Activated CD4-positive, CD25-positive, alpha-beta regulatory T cell treated with anti-CD3 and anti-CD28 coated beads, Interleukin-2, amount 50 U/mL, for 24 hours (primary cell): ENCODE measurements around the gene TAOK1.
"Not testable (repeated sequence)": the region's sequence is repeated elsewhere in the genome, so short reads cannot be mapped to it uniquely, and the experiment has no call there.

Experiments
- ATAC-seq, 2 donors: fragments of 150-1000 bp; cut with Tn5 transposase; one replicate each; pipeline ENCODE4 v1.10.0; 2021; ENCODE audit warnings: mild to moderate bottlenecking in 1 of 2, moderate library complexity in 1 of 2

The TAOK1 gene

GRCh38 chr17:29449865-29450671, 59.9 kb downstream of the TAOK1 start:
- ATAC-seq: no peak

DNA sequence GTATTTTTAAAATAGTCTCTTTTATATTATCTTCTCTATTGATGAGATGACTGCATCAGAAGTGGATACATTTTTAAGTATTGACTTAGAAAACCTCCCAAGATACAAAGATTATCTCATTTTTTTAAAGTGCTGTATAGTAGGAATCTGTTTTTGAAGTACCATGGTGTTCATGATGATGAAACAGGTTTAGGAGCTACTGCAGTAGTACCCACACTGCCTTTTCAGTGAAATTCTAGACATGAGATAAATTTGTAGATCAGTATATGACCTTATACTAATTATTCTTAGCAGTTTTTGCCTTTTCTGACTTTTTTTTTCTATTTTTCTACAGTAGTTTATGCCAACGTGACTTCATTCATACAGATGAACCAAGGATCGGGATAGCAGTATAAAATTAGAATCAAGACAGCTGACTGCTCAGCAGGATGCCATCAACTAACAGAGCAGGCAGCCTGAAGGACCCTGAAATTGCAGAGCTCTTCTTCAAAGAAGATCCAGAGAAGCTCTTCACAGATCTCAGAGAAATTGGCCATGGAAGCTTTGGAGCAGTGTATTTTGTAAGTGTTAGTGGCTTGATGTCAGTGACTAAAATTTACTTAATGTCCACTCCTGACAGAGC, 61.1 kb downstream of the TAOK1 start:
- ATAC-seq: no peak

- ATAC-seq: no peak
These were observed 67.9 kb downstream of the TAOK1 start for GRCh38 chr17:29458066-29458465.

DNA sequence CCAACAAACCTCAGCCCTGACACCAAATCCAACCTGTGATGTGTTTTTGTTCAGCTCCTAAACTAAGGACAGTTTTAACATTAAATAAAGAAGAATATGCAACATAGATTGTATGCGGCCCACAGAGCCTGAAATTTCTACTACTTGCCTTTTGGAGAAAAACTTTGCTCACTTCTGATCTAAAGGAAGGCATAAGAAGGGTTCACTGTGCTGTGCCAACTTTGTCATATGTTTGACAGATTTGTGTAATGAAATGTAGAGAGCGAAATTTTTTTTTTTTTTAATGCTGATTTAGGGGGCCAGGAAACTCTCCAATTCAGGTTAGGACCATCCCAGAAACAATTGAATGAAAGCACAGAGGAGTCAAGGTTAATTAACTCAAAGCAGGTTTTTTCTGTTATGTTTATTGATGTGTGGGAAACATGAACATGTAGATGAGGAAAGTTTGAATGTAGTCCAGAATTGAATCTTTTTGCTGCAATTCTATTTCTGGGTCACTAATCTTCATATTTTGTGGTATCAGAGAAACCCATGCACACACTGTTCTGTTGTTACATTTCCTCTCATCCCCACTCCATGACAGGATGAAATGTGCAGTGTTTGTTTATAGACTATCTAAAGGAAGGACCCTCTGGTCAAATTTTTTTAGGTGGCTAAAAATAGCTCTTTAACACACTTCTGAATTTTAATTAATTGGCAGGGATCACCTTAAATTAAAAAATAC, 71.5 kb downstream of the TAOK1 start:
- ATAC-seq: no peak

- no peak for ATAC-seq
These were observed 79.1 kb downstream of the TAOK1 start for GRCh38 chr17:29469276-29469675.

DNA sequence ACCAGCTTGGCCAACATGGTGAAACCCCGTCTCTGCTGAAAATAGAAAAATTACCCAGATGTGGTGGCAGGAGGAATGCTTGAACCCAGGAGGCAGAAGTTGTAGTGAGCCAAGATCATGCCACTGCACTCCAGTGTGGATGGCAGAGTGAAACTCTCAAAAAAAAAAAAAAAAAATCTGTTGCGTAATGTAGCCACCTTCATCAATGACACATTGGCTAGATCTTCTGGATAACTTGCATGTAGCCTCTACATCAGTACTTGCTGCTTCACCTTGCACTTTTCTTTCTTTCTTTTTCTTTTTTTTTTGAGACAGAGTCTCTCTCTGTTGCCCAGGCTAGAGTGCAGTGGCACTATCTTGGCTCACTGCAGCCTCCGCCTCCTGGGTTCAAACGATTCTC, 83.3 kb downstream of the TAOK1 start:
- not testable (repeated sequence) for ATAC-seq

DNA sequence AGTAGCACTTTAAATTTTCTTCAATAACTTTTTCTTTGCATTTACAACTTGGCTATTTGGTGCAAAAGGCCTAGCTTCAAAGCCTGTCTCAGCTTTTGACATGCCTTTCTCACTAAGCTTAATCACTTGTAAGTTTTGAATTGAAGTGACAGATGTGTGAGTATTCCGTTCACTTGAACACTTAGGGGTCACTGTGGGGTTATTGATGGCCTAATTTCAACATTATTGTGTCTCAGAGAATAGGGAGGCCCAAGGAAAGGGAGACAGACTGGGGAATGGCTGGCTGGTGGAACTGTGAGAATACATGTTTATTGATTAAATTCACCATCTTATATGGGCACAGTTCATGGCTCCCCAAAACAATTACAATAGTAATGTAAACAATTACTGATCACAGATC, 84.1 kb downstream of the TAOK1 start:
- ATAC-seq: no peak

DNA sequence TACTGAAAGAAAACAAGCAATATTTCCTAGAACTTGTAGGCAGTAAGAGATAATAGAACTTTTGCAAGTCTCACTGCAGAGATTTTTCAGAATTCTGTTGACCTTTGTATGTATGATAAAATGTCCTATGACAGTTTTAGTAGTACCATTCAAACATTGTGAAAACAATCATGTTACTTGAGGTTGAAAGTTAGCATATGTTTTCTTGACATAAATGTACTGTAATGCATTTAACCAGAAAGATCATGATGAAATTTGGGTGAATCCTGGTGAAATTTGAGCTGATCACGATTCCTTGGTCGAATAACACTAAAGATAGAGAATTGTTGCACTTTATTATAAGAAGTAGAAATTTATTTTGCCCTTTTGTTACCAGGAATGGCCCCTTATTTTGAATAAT, 85.7 kb downstream of the TAOK1 start:
- no peak for ATAC-seq

- not testable (repeated sequence) for ATAC-seq
These were observed 90.2 kb downstream of the TAOK1 start for GRCh38 chr17:29480249-29480928.

DNA sequence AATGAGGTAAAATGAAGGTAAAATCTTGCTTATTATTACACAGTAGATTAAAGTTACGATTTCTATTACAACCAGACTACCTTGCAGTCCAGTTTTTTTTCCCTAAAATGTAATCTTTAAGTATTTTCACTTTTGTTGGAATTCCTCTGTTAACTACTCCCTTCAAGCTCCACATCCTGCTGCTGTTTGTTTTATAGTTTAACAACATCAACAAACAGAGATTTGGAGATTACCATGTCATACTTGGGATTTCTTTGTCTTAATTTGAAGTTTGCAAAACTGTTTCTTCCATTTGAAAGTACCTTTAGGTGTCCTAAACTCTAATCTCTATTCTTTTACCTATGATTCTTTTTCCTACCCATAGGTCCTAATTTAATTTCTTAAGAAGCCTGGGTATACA, 93.3 kb downstream of the TAOK1 start:
- ATAC-seq: no peak

DNA sequence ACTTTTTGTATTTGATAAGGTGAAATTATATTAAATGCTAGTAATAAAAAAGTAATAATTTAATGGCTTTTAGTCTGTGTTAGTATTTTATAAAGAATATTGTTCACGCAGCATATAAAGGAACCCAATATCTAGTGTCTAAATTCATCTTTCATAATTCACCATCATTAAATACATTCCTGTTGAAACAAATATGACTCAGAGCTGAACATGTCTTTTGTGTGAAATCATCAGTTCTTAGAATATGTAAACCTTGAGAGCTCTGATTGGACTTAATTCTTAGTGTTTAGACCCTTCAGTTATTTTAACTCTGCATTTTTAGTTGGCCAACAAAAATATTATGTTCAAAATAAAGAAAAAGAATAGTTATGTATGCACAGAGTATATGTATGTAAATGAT, 104.8 kb downstream of the TAOK1 start:
- ATAC-seq: no peak

GRCh38 chr17:29504711-29505110, 114.5 kb downstream of the TAOK1 start:
- ATAC-seq: no peak

GRCh38 chr17:29505836-29506235, 115.7 kb downstream of the TAOK1 start:
- ATAC-seq: no peak

- ATAC-seq: no peak
These were observed 120.8 kb downstream of the TAOK1 start for GRCh38 chr17:29510953-29511352.

DNA sequence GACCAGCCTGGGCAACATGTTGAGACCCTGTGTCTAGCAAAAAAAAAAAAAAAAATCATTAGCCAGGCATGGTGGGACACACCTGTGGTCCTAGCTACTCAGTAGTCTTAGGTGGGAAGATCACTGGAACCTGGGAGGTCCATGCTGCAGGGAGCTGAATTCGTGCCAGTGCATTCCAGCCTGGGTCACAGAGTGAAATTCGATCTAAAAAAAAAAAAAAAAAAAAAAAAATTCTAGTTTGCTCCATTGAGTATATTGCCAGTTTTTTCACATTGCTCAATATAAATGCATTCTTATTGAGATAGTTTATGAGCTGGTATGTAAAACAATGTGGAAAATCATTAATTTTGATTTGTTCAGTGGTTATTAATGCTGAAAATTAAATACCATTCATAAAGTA, 124.6 kb downstream of the TAOK1 start:
- ATAC-seq: no peak

DNA sequence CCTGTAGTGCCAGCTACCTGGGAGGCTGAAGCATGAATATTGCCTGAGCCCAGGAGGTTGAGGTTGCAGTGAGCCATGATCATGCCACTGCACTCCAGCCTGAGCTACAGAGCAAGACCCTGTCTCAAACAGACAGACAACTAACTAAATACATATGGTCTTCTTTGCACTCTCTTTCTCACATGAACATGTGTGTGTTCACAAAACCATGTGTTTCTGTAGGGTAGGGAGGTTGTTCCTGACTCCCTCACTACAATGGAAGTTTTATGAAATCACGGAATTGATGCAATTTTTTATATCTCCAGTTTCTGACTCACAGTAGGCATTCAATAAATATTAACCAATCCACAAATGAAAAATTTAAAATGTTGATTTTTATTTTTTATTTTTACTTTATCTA, 128.2 kb downstream of the TAOK1 start:
- ATAC-seq: no peak

DNA sequence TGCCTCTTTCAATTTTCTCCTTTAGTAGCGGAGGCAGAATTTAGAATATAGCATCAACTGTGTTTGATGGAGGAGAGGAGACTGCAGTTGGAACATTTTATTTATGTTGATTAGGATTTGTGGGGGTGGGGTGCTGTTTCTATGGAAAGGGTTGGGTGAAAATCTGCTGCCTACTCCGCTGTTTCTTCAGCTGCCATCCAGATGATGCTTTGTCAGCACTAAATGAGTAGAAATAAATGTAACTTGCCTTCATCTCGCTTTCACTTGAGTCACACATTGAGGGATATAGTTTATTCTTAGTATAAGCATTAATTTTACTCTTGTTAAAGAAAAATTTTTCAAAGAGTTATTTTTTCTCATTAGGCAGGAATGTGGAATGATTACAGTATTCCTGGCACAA, 134.5 kb downstream of the TAOK1 start:
- ATAC-seq: no peak

GRCh38 chr17:29526322-29526721, 136.2 kb downstream of the TAOK1 start:
- ATAC-seq: no peak

- no peak for ATAC-seq
These were observed 143.8 kb downstream of the TAOK1 start for GRCh38 chr17:29533976-29534375.

GRCh38 chr17:29544066-29544465, 153.9 kb downstream of the TAOK1 start:
- no peak for ATAC-seq

- no peak for ATAC-seq
These were observed 155.9 kb downstream of the TAOK1 start for GRCh38 chr17:29546085-29546484.

DNA sequence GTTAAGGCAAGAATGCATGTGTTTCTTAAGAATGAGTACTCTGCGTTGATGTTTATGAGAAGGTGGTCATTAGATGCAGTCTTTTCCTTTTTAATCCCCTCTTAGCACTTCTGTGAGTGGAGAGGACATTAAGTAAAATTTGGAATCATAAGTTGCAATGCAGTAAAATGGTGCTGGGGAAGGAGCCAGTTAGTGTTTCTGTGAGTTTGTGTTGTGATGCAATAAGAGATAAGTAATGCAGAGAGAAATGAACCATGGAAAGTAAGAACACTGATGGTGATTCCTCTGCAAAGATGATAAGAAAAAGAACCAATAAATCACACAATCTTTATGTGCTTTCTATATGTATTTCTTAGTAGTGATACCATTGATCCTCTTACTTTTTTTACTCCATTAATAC, 156.7 kb downstream of the TAOK1 start:
- no peak for ATAC-seq

- peak; percentile 46 to 80 for ATAC-seq
These were observed 159.2 kb downstream of the TAOK1 start for GRCh38 chr17:29549177-29549923.
